ENCODE measurements around the gene IMMP2L.

The IMMP2L gene

GRCh38 chr7:111112439-111112838 is 449.9 kb downstream of the IMMP2L start:
- Histone ChIP-seq H3K36me3 (ENCODE audit: control insufficient read depth in 1 of 2, insufficient read depth in 2 of 2, low read length in 2 of 2) (no peaks in the 10 kb centered on the region), H3K27ac (ENCODE audit: low read length) (no peak overlapping the region), H3K27me3 (ENCODE audit: low read depth, low read length) (no peaks in the 10 kb centered on the region), H3K4me3 (ENCODE audit: low read depth in 1 of 2, low read length in 2 of 2) (no peak overlapping the region), H3K4me1 (ENCODE audit: control insufficient read depth in 1 of 2, insufficient read depth in 2 of 2, low read length in 2 of 2) (peaks cover 0 to 15% of the 10 kb centered on the region in 2 donors), H3K9me3 (ENCODE audit: control insufficient read depth in 1 of 2, low read length in 2 of 2) (no peaks in the 10 kb centered on the region)

GRCh38 chr7:111108496-111108895 is 453.8 kb downstream of the IMMP2L start:
- H3K36me3 ChIP-seq (ENCODE audit: control insufficient read depth in 1 of 2, insufficient read depth in 2 of 2, low read length in 2 of 2) = no peaks in the 10 kb centered on the region
- H3K4me1 ChIP-seq (ENCODE audit: control insufficient read depth in 1 of 2, insufficient read depth in 2 of 2, low read length in 2 of 2) = peaks cover 0 to 10% of the 10 kb centered on the region in 2 donors

GRCh38 chr7:111108000-111108399 is 454.3 kb downstream of the IMMP2L start:
- Histone ChIP-seq H3K27me3 (ENCODE audit: low read depth, low read length) (no peaks in the 10 kb centered on the region), H3K4me1 (ENCODE audit: control insufficient read depth in 1 of 2, insufficient read depth in 2 of 2, low read length in 2 of 2) (peaks cover 0 to 7% of the 10 kb centered on the region in 2 donors), H3K4me3 (ENCODE audit: low read depth in 1 of 2, low read length in 2 of 2) (no peak overlapping the region), H3K9me3 (ENCODE audit: control insufficient read depth in 1 of 2, low read length in 2 of 2) (no peaks in the 10 kb centered on the region), H3K27ac (ENCODE audit: low read length) (no peak overlapping the region), H3K36me3 (ENCODE audit: control insufficient read depth in 1 of 2, insufficient read depth in 2 of 2, low read length in 2 of 2) (no peaks in the 10 kb centered on the region)

More at GRCh38 chr7:111108496-111108895, 453.8 kb downstream of the IMMP2L start:
- Histone ChIP-seq H3K27ac (ENCODE audit: low read length) (no peak overlapping the region), H3K27me3 (ENCODE audit: low read depth, low read length) (no peaks in the 10 kb centered on the region), H3K9me3 (ENCODE audit: control insufficient read depth in 1 of 2, low read length in 2 of 2) (no peaks in the 10 kb centered on the region), H3K4me3 (ENCODE audit: low read depth in 1 of 2, low read length in 2 of 2) (no peak overlapping the region)

GRCh38 chr7:111107579-111107978 is 454.7 kb downstream of the IMMP2L start:
- Histone ChIP-seq H3K9me3 (ENCODE audit: control insufficient read depth in 1 of 2, low read length in 2 of 2) (no peaks in the 10 kb centered on the region), H3K4me3 (ENCODE audit: low read depth in 1 of 2, low read length in 2 of 2) (no peak overlapping the region), H3K27me3 (ENCODE audit: low read depth, low read length) (no peaks in the 10 kb centered on the region), H3K27ac (ENCODE audit: low read length) (no peak overlapping the region), H3K36me3 (ENCODE audit: control insufficient read depth in 1 of 2, insufficient read depth in 2 of 2, low read length in 2 of 2) (no peaks in the 10 kb centered on the region), H3K4me1 (ENCODE audit: control insufficient read depth in 1 of 2, insufficient read depth in 2 of 2, low read length in 2 of 2) (peaks cover 0 to 7% of the 10 kb centered on the region in 2 donors)

- Histone ChIP-seq H3K36me3 (ENCODE audit: control insufficient read depth in 1 of 2, insufficient read depth in 2 of 2, low read length in 2 of 2) (no peaks in the 10 kb centered on the region), H3K27me3 (ENCODE audit: low read depth, low read length) (no peaks in the 10 kb centered on the region)
Measured at GRCh38 chr7:111105269-111105668, 457.0 kb downstream of the IMMP2L start.

GRCh38 chr7:111104710-111105109 is 457.6 kb downstream of the IMMP2L start:
- Histone ChIP-seq H3K27me3 (ENCODE audit: low read depth, low read length) (no peaks in the 10 kb centered on the region), H3K36me3 (ENCODE audit: control insufficient read depth in 1 of 2, insufficient read depth in 2 of 2, low read length in 2 of 2) (no peaks in the 10 kb centered on the region), H3K27ac (ENCODE audit: low read length) (no peak overlapping the region), H3K9me3 (ENCODE audit: control insufficient read depth in 1 of 2, low read length in 2 of 2) (no peaks in the 10 kb centered on the region), H3K4me3 (ENCODE audit: low read depth in 1 of 2, low read length in 2 of 2) (no peak overlapping the region), H3K4me1 (ENCODE audit: control insufficient read depth in 1 of 2, insufficient read depth in 2 of 2, low read length in 2 of 2) (peaks cover 0 to 7% of the 10 kb centered on the region in 2 donors)

More at GRCh38 chr7:111105269-111105668, 457.0 kb downstream of the IMMP2L start:
- Histone ChIP-seq H3K27ac (ENCODE audit: low read length) (no peak overlapping the region), H3K9me3 (ENCODE audit: control insufficient read depth in 1 of 2, low read length in 2 of 2) (no peaks in the 10 kb centered on the region), H3K4me3 (ENCODE audit: low read depth in 1 of 2, low read length in 2 of 2) (no peak overlapping the region), H3K4me1 (ENCODE audit: control insufficient read depth in 1 of 2, insufficient read depth in 2 of 2, low read length in 2 of 2) (peaks cover 0 to 7% of the 10 kb centered on the region in 2 donors)

GRCh38 chr7:111103678-111104274 is 458.5 kb downstream of the IMMP2L start:
- Histone ChIP-seq H3K9me3 (ENCODE audit: control insufficient read depth in 1 of 2, low read length in 2 of 2) (no peaks in the 10 kb centered on the region), H3K4me3 (ENCODE audit: low read depth in 1 of 2, low read length in 2 of 2) (no peak overlapping the region), H3K4me1 (ENCODE audit: control insufficient read depth in 1 of 2, insufficient read depth in 2 of 2, low read length in 2 of 2) (peaks cover 0 to 7% of the 10 kb centered on the region in 2 donors), H3K27me3 (ENCODE audit: low read depth, low read length) (no peaks in the 10 kb centered on the region), H3K27ac (ENCODE audit: low read length) (no peak overlapping the region), H3K36me3 (ENCODE audit: control insufficient read depth in 1 of 2, insufficient read depth in 2 of 2, low read length in 2 of 2) (no peaks in the 10 kb centered on the region)

GRCh38 chr7:111103136-111103535 is 459.2 kb downstream of the IMMP2L start:
- H3K27ac ChIP-seq (ENCODE audit: low read length) = no peak overlapping the region
- no peaks in the 10 kb centered on the region for H3K9me3 ChIP-seq (ENCODE audit: control insufficient read depth in 1 of 2, low read length in 2 of 2)
- no peaks in the 10 kb centered on the region for H3K36me3 ChIP-seq (ENCODE audit: control insufficient read depth in 1 of 2, insufficient read depth in 2 of 2, low read length in 2 of 2)
- H3K4me3 ChIP-seq (ENCODE audit: low read depth in 1 of 2, low read length in 2 of 2) = no peak overlapping the region
- H3K27me3 ChIP-seq (ENCODE audit: low read depth, low read length) = no peaks in the 10 kb centered on the region
- peaks cover 0 to 7% of the 10 kb centered on the region in 2 donors for H3K4me1 ChIP-seq (ENCODE audit: control insufficient read depth in 1 of 2, insufficient read depth in 2 of 2, low read length in 2 of 2)

GRCh38 chr7:111101856-111102646 is 460.2 kb downstream of the IMMP2L start:
- H3K9me3 ChIP-seq (ENCODE audit: control insufficient read depth in 1 of 2, low read length in 2 of 2) = no peaks in the 10 kb centered on the region
- H3K4me1 ChIP-seq (ENCODE audit: control insufficient read depth in 1 of 2, insufficient read depth in 2 of 2, low read length in 2 of 2) = no peaks in the 10 kb centered on the region
- no peaks in the 10 kb centered on the region for H3K36me3 ChIP-seq (ENCODE audit: control insufficient read depth in 1 of 2, insufficient read depth in 2 of 2, low read length in 2 of 2)
- no peak overlapping the region for H3K27ac ChIP-seq (ENCODE audit: low read length)
- no peaks in the 10 kb centered on the region for H3K27me3 ChIP-seq (ENCODE audit: low read depth, low read length)
- no peak overlapping the region for H3K4me3 ChIP-seq (ENCODE audit: low read depth in 1 of 2, low read length in 2 of 2)

- Histone ChIP-seq H3K9me3 (ENCODE audit: control insufficient read depth in 1 of 2, low read length in 2 of 2) (no peaks in the 10 kb centered on the region), H3K27me3 (ENCODE audit: low read depth, low read length) (no peaks in the 10 kb centered on the region), H3K4me1 (ENCODE audit: control insufficient read depth in 1 of 2, insufficient read depth in 2 of 2, low read length in 2 of 2) (no peaks in the 10 kb centered on the region), H3K36me3 (ENCODE audit: control insufficient read depth in 1 of 2, insufficient read depth in 2 of 2, low read length in 2 of 2) (no peaks in the 10 kb centered on the region), H3K27ac (ENCODE audit: low read length) (no peak overlapping the region), H3K4me3 (ENCODE audit: low read depth in 1 of 2, low read length in 2 of 2) (no peak overlapping the region)
Measured at GRCh38 chr7:111098926-111099250, 463.4 kb downstream of the IMMP2L start.

- H3K27me3 ChIP-seq (ENCODE audit: low read depth, low read length) = no peaks in the 10 kb centered on the region
- no peak overlapping the region for H3K4me3 ChIP-seq (ENCODE audit: low read depth in 1 of 2, low read length in 2 of 2)
- H3K9me3 ChIP-seq (ENCODE audit: control insufficient read depth in 1 of 2, low read length in 2 of 2) = no peaks in the 10 kb centered on the region
- H3K27ac ChIP-seq (ENCODE audit: low read length) = no peak overlapping the region
- H3K36me3 ChIP-seq (ENCODE audit: control insufficient read depth in 1 of 2, insufficient read depth in 2 of 2, low read length in 2 of 2) = no peaks in the 10 kb centered on the region
- no peaks in the 10 kb centered on the region for H3K4me1 ChIP-seq (ENCODE audit: control insufficient read depth in 1 of 2, insufficient read depth in 2 of 2, low read length in 2 of 2)
Measured at GRCh38 chr7:111098011-111098925, 464.0 kb downstream of the IMMP2L start.

Data from muscle layer of duodenum (tissue), 2 donors.